RWPE1 (cell line): ENCODE data around the gene ABHD16A.

Source experiments
- CTCF ChIA-PET: fragments of 350-600 bp; sonication (Branson Sonifier 250); formaldehyde crosslinking; extraction: SDS; loops from one replicate; lab custom pipeline; 2021; lab: Yijun Ruan, JAX
- POLR2A ChIA-PET: fragments of 400-600 bp; formaldehyde crosslinking; extraction: SDS; loops from one replicate; lab custom pipeline; 2020; ENCODE audit warnings: antibody characterized with exemption; ENCODE audit not compliant: low non-redundant PET; lab: Yijun Ruan, JAX
- DNase-seq: peaks from one replicate; pipeline ENCODE4 v3.0.0; 2012; ENCODE audit warnings: low spot score
- H3K27ac ChIP-seq: fragments of 450-650 bp; 2 replicates; pipeline ENCODE4 v1.5.1; 2017
- CTCF ChIP-seq: fragments of 450-650 bp; conservative IDR thresholded peaks from 2 replicates; pipeline ENCODE4 v1.5.1; 2017; ENCODE audit warnings: low read depth, mild to moderate bottlenecking

Gene ABHD16A

GRCh38 chr6:31676904-31677303 is 26.2 kb downstream of the ABHD16A start:
- TF ChIP-seq CTCF: no peak
- ChIA-PET CTCF (no interaction called here), POLR2A (no interaction called here)
- DNase-seq: no peak
- no peak overlapping the region for H3K27ac ChIP-seq

GRCh38 chr6:31676322-31676903 is 26.7 kb downstream of the ABHD16A start:
- no peak for TF ChIP-seq CTCF
- CTCF ChIA-PET: no interaction called here
- POLR2A ChIA-PET: no interaction called here
- no peak for DNase-seq
- no peak overlapping the region for H3K27ac ChIP-seq

GRCh38 chr6:31669676-31670075 is 33.4 kb downstream of the ABHD16A start, which contains the start of gene LY6G5B:
Gene LY6G5B, plus strand, starts transcription at chr6:31669976. Its CDS starts 975 bp downstream, at chr6:31670951.
- POLR2A ChIA-PET: interaction anchor here (0.7 kb wide), 1 partner anchor 25 kb away, joined by 3 read pairs; no protein-coding TSS in a partner anchor
- no peak for TF ChIP-seq CTCF
- CTCF ChIA-PET: no interaction called here
- DNase-seq: no peak
- H3K27ac ChIP-seq: 0 out of 2 replicates have a peak within 1 kb of the TSS, but pooled peaks have one; percentile 4

- TF ChIP-seq CTCF: no peak
- ChIA-PET POLR2A (no interaction called here), CTCF (no interaction called here)
- peak overlapping the region; percentile 98 for H3K27ac ChIP-seq
- no peak for DNase-seq
Observed at GRCh38 chr6:31666337-31666965, 36.7 kb downstream of the ABHD16A start.

GRCh38 chr6:31665501-31666336 is 37.4 kb downstream of the ABHD16A start, which contains the start of gene CSNK2B:
Gene CSNK2B, plus strand, starts transcription at chr6:31666080. Its CDS starts 752 bp downstream, at chr6:31666832.
- peak; percentile 96 for DNase-seq
- peak within 1 kb of the TSS; percentile 98 for H3K27ac ChIP-seq
- POLR2A ChIA-PET: interaction anchor here (0.5 to 1.1 kb wide), 2 partner anchors 13 to 1307 kb away, joined by 4 to 6 read pairs; partner anchors contain the start of gene BAG6
- TF ChIP-seq CTCF: no peak
- CTCF ChIA-PET: no interaction called here

- ChIA-PET CTCF (no interaction called here), POLR2A (interaction anchor here (1.1 kb wide), 1 partner anchor 13 kb away, joined by 6 read pairs; the partner anchor contains the start of gene BAG6)
- peak; percentile 59 for DNase-seq
- peak within 1 kb of the TSS; percentile 98 for H3K27ac ChIP-seq
- no peak for TF ChIP-seq CTCF
Observed at GRCh38 chr6:31664790-31665500, 38.2 kb downstream of the ABHD16A start, which contains the start of gene GPANK1. Gene GPANK1, minus strand, starts transcription at chr6:31664997. Its CDS starts 519 bp downstream, at chr6:31664478.
